OCI-LY1 (cell line): ENCODE data around the gene DDX10.

Source experiments
- H2AFZ ChIP-seq: fragments of 200-600 bp; sonication (generic), shearing (Covaris generic); 2 replicates; pipeline ENCODE4 v1.6.0; 2014; ENCODE audit warnings: antibody characterized with exemption, mild to moderate bottlenecking, low read length
- H3F3A ChIP-seq: fragments of 200-600 bp; sonication (generic), shearing (Covaris generic); 2 replicates; pipeline ENCODE4 v1.6.0; 2014; ENCODE audit warnings: mild to moderate bottlenecking, antibody characterized with exemption, low read length, moderate library complexity; ENCODE audit not compliant: insufficient read depth
- H3K27ac ChIP-seq: fragments of 200-600 bp; sonication (generic); 2 replicates; pipeline ENCODE4 v1.5.1; 2014; ENCODE audit warnings: low read length, mixed run types, mild to moderate bottlenecking, low read depth; ENCODE audit not compliant: poor library complexity, severe bottlenecking
- H3K27me3 ChIP-seq: fragments of 200-600 bp; sonication (generic); 2 replicates; pipeline ENCODE4 v1.6.0; 2014; ENCODE audit warnings: antibody characterized with exemption, mild to moderate bottlenecking, low read length, moderate library complexity; ENCODE audit not compliant: insufficient read depth
- H3K36me3 ChIP-seq: fragments of 200-600 bp; sonication (generic); 2 replicates; pipeline ENCODE4 v1.6.1; 2014; ENCODE audit warnings: mild to moderate bottlenecking, antibody characterized with exemption, low read length, moderate library complexity, mixed read lengths; ENCODE audit not compliant: insufficient read depth
- H3K4me1 ChIP-seq: fragments of 200-600 bp; sonication (generic); 2 replicates; pipeline ENCODE4 v1.5.1; 2014; ENCODE audit warnings: mild to moderate bottlenecking, low read length, moderate library complexity; ENCODE audit not compliant: insufficient read depth, severe bottlenecking
- H3K4me2 ChIP-seq: fragments of 200-600 bp; sonication (generic), shearing (Covaris generic); 2 replicates; pipeline ENCODE4 v1.6.1; 2014; ENCODE audit warnings: low read length
- H3K4me3 ChIP-seq: fragments of 200-600 bp; sonication (generic); 2 replicates; pipeline ENCODE4 v1.5.1; 2014; ENCODE audit warnings: low read length, low read depth, mild to moderate bottlenecking, mixed read lengths; ENCODE audit not compliant: poor library complexity, severe bottlenecking
- H3K79me2 ChIP-seq: fragments of 200-600 bp; shearing (Covaris generic); 2 replicates; pipeline ENCODE4 v1.6.1; 2016; ENCODE audit warnings: mixed run types, low read length, mixed read lengths; ENCODE audit not compliant: insufficient read depth
- H3K9ac ChIP-seq: fragments of 200-600 bp; sonication (generic), shearing (Covaris generic); 2 replicates; pipeline ENCODE4 v1.6.1; 2014; ENCODE audit warnings: mild to moderate bottlenecking, low read length, mixed read lengths
- H3K9me2 ChIP-seq: fragments of 200-600 bp; sonication (generic), shearing (Covaris generic); 2 replicates; pipeline ENCODE4 v1.6.1; 2014; ENCODE audit warnings: low read depth, mild to moderate bottlenecking, low read length, mixed read lengths
- H3K9me3 ChIP-seq: fragments of 200-600 bp; shearing (Covaris generic); 2 replicates; pipeline ENCODE4 v1.6.1; 2014; ENCODE audit warnings: low read length, mixed read lengths
- H4K20me1 ChIP-seq: fragments of 200-600 bp; sonication (generic), shearing (Covaris generic); 2 replicates; pipeline ENCODE4 v1.6.0; 2016; ENCODE audit warnings: mild to moderate bottlenecking, low read length; ENCODE audit not compliant: insufficient read depth
- CTCF ChIP-seq: fragments of 200-600 bp; sonication (generic), shearing (Covaris generic); IDR thresholded peaks from 2 replicates; pipeline ENCODE4 v1.5.1; 2017; ENCODE audit warnings: mild to moderate bottlenecking, antibody characterized with exemption, low read length, moderate library complexity, mixed read lengths
- EZH2 ChIP-seq: fragments of 200-600 bp; sonication (generic), shearing (Covaris generic); IDR thresholded peaks from 2 replicates; pipeline ENCODE4 v1.8.0; 2017; ENCODE audit warnings: borderline replicate concordance, mixed run types, mild to moderate bottlenecking, antibody characterized with exemption, low read length, moderate library complexity, mixed read lengths

The DDX10 gene

GRCh38 chr11:108873310-108873709 lies 208.4 kb downstream of the DDX10 start:
- Histone ChIP-seq H3K4me2 (no peak overlapping the region), H3K79me2 (no peaks in the 10 kb centered on the region), H3K4me3 (no peak overlapping the region), H3K9ac (no peak overlapping the region), H3K27ac (no peak overlapping the region), H3K36me3 (no peaks in the 10 kb centered on the region), H3K27me3 (no peaks in the 10 kb centered on the region), H3K9me3 (no peaks in the 10 kb centered on the region), H2AFZ (no peak overlapping the region), H3F3A (no peaks in the 10 kb centered on the region; the same call in 1 of the 2 replicates), H4K20me1 (no peaks in the 10 kb centered on the region), H3K9me2 (no peaks in the 10 kb centered on the region), H3K4me1 (no peaks in the 10 kb centered on the region)
- TF ChIP-seq CTCF (no peak), EZH2 (no peak)

- Histone ChIP-seq H3K9me2 (no peaks in the 10 kb centered on the region), H3K9me3 (no peaks in the 10 kb centered on the region), H3K79me2 (no peaks in the 10 kb centered on the region), H3K27me3 (no peaks in the 10 kb centered on the region), H3F3A (no peaks in the 10 kb centered on the region; the same call in 1 of the 2 replicates), H3K4me2 (no peak overlapping the region), H2AFZ (no peak overlapping the region), H3K4me3 (no peak overlapping the region), H3K36me3 (no peaks in the 10 kb centered on the region), H3K27ac (no peak overlapping the region), H4K20me1 (no peaks in the 10 kb centered on the region), H3K4me1 (no peaks in the 10 kb centered on the region), H3K9ac (no peak overlapping the region)
- TF ChIP-seq EZH2 (no peak), CTCF (no peak)
Measured at GRCh38 chr11:108873941-108874340, 209.1 kb downstream of the DDX10 start.

GRCh38 chr11:108875134-108875533 lies 210.3 kb downstream of the DDX10 start:
- no peaks in the 10 kb centered on the region for H4K20me1 ChIP-seq
- no peak overlapping the region for H3K27ac ChIP-seq
- H3K9me2 ChIP-seq = no peaks in the 10 kb centered on the region
- H3K4me2 ChIP-seq = no peak overlapping the region
- H3K79me2 ChIP-seq = no peaks in the 10 kb centered on the region
- no peaks in the 10 kb centered on the region; the same call in 1 of the 2 replicates for H3F3A ChIP-seq
- no peaks in the 10 kb centered on the region for H3K4me1 ChIP-seq
- H3K9me3 ChIP-seq = no peaks in the 10 kb centered on the region
- TF ChIP-seq EZH2 (no peak), CTCF (no peak)
- no peak overlapping the region for H3K4me3 ChIP-seq
- no peak overlapping the region for H2AFZ ChIP-seq
- H3K9ac ChIP-seq = no peak overlapping the region
- no peaks in the 10 kb centered on the region for H3K27me3 ChIP-seq
- no peaks in the 10 kb centered on the region for H3K36me3 ChIP-seq
